ENCODE results near the gene COL18A1. TPM values are rescaled to one million over a fixed set of nuclear protein-coding genes. Genes with fewer than 3 reads are reported as not detected.

Gene COL18A1
- polyA plus RNA-seq, 3 donors = 0.80 to 4.1 (median 1.1) TPM

DNA sequence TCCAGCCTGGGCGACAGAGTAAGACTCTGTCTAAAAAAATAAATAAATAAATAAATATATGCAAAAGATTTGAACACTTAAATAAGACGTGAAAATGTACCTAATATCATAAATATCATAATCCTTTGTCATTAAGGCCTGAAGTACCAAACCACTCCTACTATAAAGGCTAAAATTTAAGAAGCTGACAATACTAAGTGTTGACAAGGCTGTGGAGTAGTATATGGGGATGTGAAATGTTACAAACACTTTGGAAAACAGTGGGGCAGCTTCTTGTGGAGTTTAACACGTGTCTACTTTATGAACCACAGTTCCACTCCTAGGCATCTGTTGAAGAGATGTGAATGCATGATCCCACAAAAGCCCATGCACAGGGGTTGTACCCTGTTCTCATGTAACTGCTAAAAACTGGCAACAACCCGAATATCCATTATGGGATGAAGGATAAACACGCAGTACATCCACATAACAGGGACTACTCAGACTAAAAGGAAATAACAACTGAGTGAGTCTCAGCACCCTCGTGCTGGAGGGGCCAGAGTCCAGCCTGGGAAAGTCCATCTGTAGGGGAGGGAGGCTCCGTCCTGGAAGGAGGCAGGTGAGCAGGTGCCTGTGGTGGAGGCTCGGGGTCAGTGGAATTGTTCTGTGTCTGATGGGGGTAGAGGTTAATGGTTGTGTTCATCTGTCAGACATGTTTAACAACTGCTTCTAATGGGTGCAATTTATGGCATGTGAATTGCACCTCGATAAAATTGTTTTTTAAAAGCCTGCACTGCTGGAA, 143.9 kb downstream of the COL18A1 start:
- Mint-ChIP-seq H3K9me3 (no peaks in the 10 kb centered on the region), H3K27ac (peak overlapping the region; percentile 20 to 93 (median 89)), H3K4me3 (peak overlapping the region in 1 of 2 donors; percentile 16), H3K4me1 (peaks cover 39% of the 10 kb centered on the region), H3K27me3 (ENCODE audit: low read depth in 3 of 3) (peaks cover 0 to 3% (median 0%) of the 10 kb centered on the region in 3 donors), H3K36me3 (no peaks in the 10 kb centered on the region)
- intact Hi-C loops (cut with micrococcal nuclease) = loop anchor here (5.0 to 10.0 kb wide), 2 partner anchors 72 to 254 kb away; no protein-coding TSS in a partner anchor
- Histone ChIP-seq H3K36me3 (replicated peaks in 1 of 2; ENCODE audit: control insufficient read depth in 1 of 2, insufficient read depth in 2 of 2, low read length in 2 of 2) (no peaks in the 10 kb centered on the region), H4K20me1 (ENCODE audit: insufficient read depth, low read length) (no peaks in the 10 kb centered on the region), H3K9ac (ENCODE audit: insufficient read depth, low read length, poor library complexity, severe bottlenecking) (no peak overlapping the region), H3K79me2 (ENCODE audit: insufficient read depth, low read length) (peaks cover 11% of the 10 kb centered on the region), H2AFZ (ENCODE audit: insufficient read depth, low read depth, low read length, poor library complexity, severe bottlenecking) (no peak overlapping the region), H3K27ac (ENCODE audit: low read depth in 1 of 2, low read length in 2 of 2) (peak overlapping the region in 1 of 2 donors; percentile 40), H3K4me3 (replicated peaks in 1 of 3; ENCODE audit: low read depth in 2 of 3, low read length in 3 of 3) (no peak overlapping the region), H3K4me2 (replicated peaks; ENCODE audit: extremely low read depth, low read length, poor library complexity, severe bottlenecking) (no peak overlapping the region), H3K4me1 (ENCODE audit: control insufficient read depth in 1 of 2, insufficient read depth in 2 of 2, low read length in 2 of 2) (peaks cover 47 to 54% of the 10 kb centered on the region in 2 donors), H3K9me3 (replicated peaks in 1 of 2; ENCODE audit: control insufficient read depth in 1 of 2, insufficient read depth in 1 of 2, low read length in 2 of 2) (no peaks in the 10 kb centered on the region), H3K27me3 (ENCODE audit: control insufficient read depth in 2 of 2, insufficient read depth in 2 of 2, low read length in 2 of 2) (no peaks in the 10 kb centered on the region)
- DNase-seq = no peak
- 80% methylated on average over 5 of the region's 9 CpGs for WGBS (ENCODE audit: insufficient coverage)
- TF ChIP-seq, protein P1, sequence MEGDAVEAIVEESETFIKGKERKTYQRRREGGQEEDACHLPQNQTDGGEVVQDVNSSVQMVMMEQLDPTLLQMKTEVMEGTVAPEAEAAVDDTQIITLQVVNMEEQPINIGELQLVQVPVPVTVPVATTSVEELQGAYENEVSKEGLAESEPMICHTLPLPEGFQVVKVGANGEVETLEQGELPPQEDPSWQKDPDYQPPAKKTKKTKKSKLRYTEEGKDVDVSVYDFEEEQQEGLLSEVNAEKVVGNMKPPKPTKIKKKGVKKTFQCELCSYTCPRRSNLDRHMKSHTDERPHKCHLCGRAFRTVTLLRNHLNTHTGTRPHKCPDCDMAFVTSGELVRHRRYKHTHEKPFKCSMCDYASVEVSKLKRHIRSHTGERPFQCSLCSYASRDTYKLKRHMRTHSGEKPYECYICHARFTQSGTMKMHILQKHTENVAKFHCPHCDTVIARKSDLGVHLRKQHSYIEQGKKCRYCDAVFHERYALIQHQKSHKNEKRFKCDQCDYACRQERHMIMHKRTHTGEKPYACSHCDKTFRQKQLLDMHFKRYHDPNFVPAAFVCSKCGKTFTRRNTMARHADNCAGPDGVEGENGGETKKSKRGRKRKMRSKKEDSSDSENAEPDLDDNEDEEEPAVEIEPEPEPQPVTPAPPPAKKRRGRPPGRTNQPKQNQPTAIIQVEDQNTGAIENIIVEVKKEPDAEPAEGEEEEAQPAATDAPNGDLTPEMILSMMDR (IDR thresholded peaks at IDR 0.05) = no peak

- H3K9ac ChIP-seq (ENCODE audit: insufficient read depth, low read length, poor library complexity, severe bottlenecking) = peak overlapping the region; percentile 87
- peaks cover 0 to 1% (median 0%) of the 10 kb centered on the region in 3 donors for H3K27me3 Mint-ChIP-seq (ENCODE audit: low read depth in 3 of 3)
- peaks cover 43 to 44% of the 10 kb centered on the region in 2 donors for H3K4me1 ChIP-seq (ENCODE audit: control insufficient read depth in 1 of 2, insufficient read depth in 2 of 2, low read length in 2 of 2)
- H3K4me2 ChIP-seq (replicated peaks; ENCODE audit: extremely low read depth, low read length, poor library complexity, severe bottlenecking) = peak overlapping the region; percentile 72
- intact Hi-C loops (cut with micrococcal nuclease) = loop anchor here (5.0 to 10.0 kb wide), 4 partner anchors 73 to 1198 kb away; partner anchors contain the start of genes PCBP3 (in 1 of the 2) and TRPM2 (in 1 of the 2)
- TF ChIP-seq, protein P1 (IDR thresholded peaks at IDR 0.05) = no peak
- peak overlapping the region; percentile 98 to 100 (median 100) for H3K27ac Mint-ChIP-seq
- peak overlapping the region; percentile 66 to 87 for H3K4me3 Mint-ChIP-seq
- no peaks in the 10 kb centered on the region for H4K20me1 ChIP-seq (ENCODE audit: insufficient read depth, low read length)
- H3K27me3 ChIP-seq (ENCODE audit: control insufficient read depth in 2 of 2, insufficient read depth in 2 of 2, low read length in 2 of 2) = no peaks in the 10 kb centered on the region
- peak overlapping the region; percentile 97 to 98 for H3K27ac ChIP-seq (ENCODE audit: low read depth in 1 of 2, low read length in 2 of 2)
- peak overlapping the region; percentile 10 for H2AFZ ChIP-seq (ENCODE audit: insufficient read depth, low read depth, low read length, poor library complexity, severe bottlenecking)
- H3K4me1 Mint-ChIP-seq = peaks cover 38% of the 10 kb centered on the region
- no peaks in the 10 kb centered on the region for H3K9me3 ChIP-seq (replicated peaks in 1 of 2; ENCODE audit: control insufficient read depth in 1 of 2, insufficient read depth in 1 of 2, low read length in 2 of 2)
- H3K4me3 ChIP-seq (replicated peaks in 1 of 3; ENCODE audit: low read depth in 2 of 3, low read length in 3 of 3) = peak overlapping the region in 2 of 3 experiments; percentile 13 to 64
- no peaks in the 10 kb centered on the region for H3K36me3 ChIP-seq (replicated peaks in 1 of 2; ENCODE audit: control insufficient read depth in 1 of 2, insufficient read depth in 2 of 2, low read length in 2 of 2)
- peaks cover 0 to 2% (median 0%) of the 10 kb centered on the region in 7 donors for H3K9me3 Mint-ChIP-seq
- peak; percentile 29 to 59 (median 51) for DNase-seq
- no peaks in the 10 kb centered on the region for H3K36me3 Mint-ChIP-seq
- H3K79me2 ChIP-seq (ENCODE audit: insufficient read depth, low read length) = peaks cover 12% of the 10 kb centered on the region
- WGBS (ENCODE audit: insufficient coverage) = 2% methylated on average over 6 of the region's 15 CpGs
Measured at GRCh38 chr21:45549626-45550463, 144.9 kb downstream of the COL18A1 start.

Measured in CD14-positive monocyte (primary cell).